ENCODE data around the gene VAMP8.
A peak's percentile ranks its signal among the peaks of the same experiment; 100 is the strongest.
"Not testable (repeated sequence)": the region's sequence is repeated elsewhere in the genome, so short reads cannot be mapped to it uniquely, and the experiment has no call there.

The VAMP8 gene

DNA sequence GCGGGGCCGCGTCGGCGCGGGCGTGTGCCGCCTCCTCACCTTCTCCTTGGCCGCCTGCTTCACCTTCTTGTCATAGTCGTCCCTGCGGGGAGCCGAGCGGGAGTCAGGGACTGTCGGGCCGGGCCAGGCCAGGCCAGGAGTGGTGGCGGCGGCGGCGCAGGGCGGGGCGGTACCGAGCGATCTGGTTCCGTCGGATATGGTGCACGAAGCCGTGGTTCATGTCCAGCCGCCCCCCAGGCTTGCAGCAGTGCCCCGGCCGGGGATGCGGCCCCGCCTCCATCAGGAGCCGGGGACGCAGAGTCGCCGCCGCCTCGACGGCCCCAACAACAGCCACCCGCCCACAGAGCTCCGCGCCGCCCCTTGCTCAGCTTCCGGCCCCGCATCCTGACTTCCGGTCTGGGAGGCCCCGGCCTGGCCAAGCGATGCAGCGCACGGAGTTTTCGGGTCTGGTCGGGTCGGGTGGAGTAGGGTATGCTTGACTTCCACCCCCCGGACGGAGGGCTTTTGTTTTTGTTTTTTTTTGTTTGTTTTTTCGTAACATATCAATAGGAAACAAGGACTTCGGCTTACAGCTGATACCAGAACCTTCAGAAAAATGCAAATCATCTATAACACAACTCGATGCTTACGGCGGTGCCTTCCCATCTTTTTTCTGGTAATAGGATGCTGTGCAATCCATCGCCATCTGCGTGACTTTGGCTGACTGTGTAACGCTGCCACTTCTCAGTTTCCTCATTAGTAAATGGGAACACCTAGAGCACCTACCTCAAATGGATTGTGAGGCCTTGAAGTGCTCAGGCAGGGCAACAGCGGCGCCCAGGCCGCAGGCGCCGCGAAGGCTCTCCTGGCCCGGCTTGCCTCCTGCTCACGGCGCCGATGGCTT is 34.6 kb downstream of the VAMP8 start, which contains the start of gene C2orf68:
C2orf68 (minus strand) TSS at position 362 of the 883 bp plus-strand sequence; CDS start at position 280, 82 bp downstream.
- H3K4me3 ChIP-seq = peak within 1 kb of the TSS; percentile 92 to 94
- peaks cover 0 to 54% (median 30%) of the 10 kb centered on the region in 4 donors for H3K4me1 ChIP-seq
- TF ChIP-seq, protein P1, sequence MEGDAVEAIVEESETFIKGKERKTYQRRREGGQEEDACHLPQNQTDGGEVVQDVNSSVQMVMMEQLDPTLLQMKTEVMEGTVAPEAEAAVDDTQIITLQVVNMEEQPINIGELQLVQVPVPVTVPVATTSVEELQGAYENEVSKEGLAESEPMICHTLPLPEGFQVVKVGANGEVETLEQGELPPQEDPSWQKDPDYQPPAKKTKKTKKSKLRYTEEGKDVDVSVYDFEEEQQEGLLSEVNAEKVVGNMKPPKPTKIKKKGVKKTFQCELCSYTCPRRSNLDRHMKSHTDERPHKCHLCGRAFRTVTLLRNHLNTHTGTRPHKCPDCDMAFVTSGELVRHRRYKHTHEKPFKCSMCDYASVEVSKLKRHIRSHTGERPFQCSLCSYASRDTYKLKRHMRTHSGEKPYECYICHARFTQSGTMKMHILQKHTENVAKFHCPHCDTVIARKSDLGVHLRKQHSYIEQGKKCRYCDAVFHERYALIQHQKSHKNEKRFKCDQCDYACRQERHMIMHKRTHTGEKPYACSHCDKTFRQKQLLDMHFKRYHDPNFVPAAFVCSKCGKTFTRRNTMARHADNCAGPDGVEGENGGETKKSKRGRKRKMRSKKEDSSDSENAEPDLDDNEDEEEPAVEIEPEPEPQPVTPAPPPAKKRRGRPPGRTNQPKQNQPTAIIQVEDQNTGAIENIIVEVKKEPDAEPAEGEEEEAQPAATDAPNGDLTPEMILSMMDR (IDR thresholded peaks at IDR 0.05) = no peak
- H3K36me3 ChIP-seq = peaks cover 6 to 31% (median 17%) of the 10 kb centered on the region in 3 donors
- H3K9me3 ChIP-seq = no peaks in the 10 kb centered on the region
- peak; percentile 88 to 94 for DNase-seq
- peak within 1 kb of the TSS; percentile 84 to 86 for H3K27ac ChIP-seq
- intact Hi-C loops (cut with DNase I; ENCODE audit: low total_unique reads) = no loop called here
- H3K27me3 ChIP-seq = no peaks in the 10 kb centered on the region

DNA sequence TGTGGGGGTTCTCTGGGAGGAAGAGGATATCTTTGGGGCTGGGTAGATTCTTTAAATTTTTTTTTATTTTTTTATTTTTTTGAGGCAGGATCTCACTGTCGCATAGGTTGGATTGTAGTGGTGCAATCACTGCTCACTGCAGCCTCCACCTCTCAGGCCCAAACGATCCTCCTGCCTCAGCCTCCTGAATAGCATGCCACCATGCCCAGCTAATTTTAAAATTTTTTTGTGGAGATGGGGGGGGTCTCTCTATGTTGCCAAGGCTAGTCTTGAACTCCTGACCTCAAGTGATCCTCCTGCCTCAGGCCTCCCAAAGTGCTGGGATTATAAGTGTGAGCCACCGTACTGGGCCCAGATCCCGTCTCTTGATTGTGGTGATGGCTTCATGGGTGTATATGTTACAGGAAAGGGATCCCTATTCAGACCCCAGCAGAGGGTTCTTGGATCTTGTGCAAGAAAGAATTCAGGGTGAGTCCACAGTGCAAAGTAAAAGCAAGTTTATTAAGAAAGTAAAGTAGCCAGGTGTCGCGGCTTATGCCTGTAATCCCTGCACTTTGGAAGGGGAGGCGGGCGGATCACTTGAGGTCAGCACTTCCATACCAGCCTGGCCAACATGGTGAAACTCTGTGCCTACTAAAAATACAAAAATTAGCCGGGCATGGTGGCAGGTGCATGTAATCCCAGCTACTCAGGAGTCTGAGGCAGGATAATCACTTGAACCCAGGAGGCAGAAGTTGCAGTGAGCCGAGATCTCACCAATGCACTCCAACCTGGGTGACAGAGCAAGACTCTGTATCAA is 36.5 kb downstream of the VAMP8 start:
- intact Hi-C loops (cut with DNase I; ENCODE audit: low total_unique reads) = no loop called here
- no peak overlapping the region for H3K4me3 ChIP-seq
- peaks cover 5 to 17% (median 5%) of the 10 kb centered on the region in 3 donors for H3K36me3 ChIP-seq
- H3K27ac ChIP-seq = no peak overlapping the region
- no peaks in the 10 kb centered on the region for H3K9me3 ChIP-seq
- TF ChIP-seq, protein P1 (IDR thresholded peaks at IDR 0.05) = no peak
- peaks cover 0 to 59% (median 34%) of the 10 kb centered on the region in 4 donors for H3K4me1 ChIP-seq
- no peak for DNase-seq
- no peaks in the 10 kb centered on the region for H3K27me3 ChIP-seq

DNA sequence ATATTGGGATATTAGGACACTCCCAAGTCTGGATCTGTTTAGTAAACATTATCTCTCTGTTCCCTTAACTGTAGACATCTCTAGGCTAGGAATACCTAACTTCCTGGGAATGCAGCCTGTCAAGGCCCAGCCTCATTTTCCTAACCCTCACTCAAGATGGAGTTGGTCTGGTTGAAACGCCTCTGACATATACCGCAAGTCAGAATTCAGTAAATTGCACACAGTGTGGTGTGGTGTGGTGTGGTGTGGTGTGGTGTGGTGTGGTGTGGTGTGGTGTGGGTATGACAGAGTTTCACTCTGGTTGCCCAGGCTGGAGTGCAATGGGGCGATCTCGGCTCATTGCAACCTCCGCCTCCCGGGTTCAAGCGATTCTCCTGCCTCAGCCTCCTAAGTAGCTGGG is 37.4 kb downstream of the VAMP8 start:
- H3K4me3 ChIP-seq; H3K9me3 ChIP-seq; intact Hi-C loops (cut with DNase I; ENCODE audit: low total_unique reads); H3K27ac ChIP-seq; DNase-seq; H3K27me3 ChIP-seq: not testable (repeated sequence)
- Histone ChIP-seq H3K36me3 (peaks cover 0 to 17% (median 11%) of the 10 kb centered on the region in 3 donors), H3K4me1 (peaks cover 0 to 52% (median 29%) of the 10 kb centered on the region in 4 donors)

DNA sequence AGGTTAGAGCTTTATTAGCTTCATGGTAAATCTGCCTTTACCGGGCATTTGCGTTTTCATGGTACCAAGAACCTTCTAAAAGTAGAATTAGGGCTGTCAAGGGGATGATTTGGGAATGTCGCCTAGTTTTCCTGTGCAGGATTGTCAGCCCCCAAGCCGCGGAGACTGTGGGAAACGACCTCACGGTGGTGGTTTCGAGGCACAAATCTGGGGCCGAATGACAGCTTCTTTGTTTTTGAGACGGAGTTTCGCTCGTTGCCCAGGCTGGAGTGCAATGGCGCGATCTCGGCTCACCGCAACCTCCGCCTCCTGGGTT is 38.0 kb downstream of the VAMP8 start:
- Histone ChIP-seq H3K9me3 (no peaks in the 10 kb centered on the region), H3K4me3 (peak overlapping the region; percentile 82 to 90), H3K4me1 (peaks cover 0 to 46% (median 23%) of the 10 kb centered on the region in 4 donors), H3K36me3 (peaks cover 4 to 18% (median 17%) of the 10 kb centered on the region in 3 donors), H3K27me3 (no peaks in the 10 kb centered on the region), H3K27ac (peak overlapping the region; percentile 84 to 87)
- DNase-seq = no peak
- intact Hi-C loops (cut with DNase I; ENCODE audit: low total_unique reads) = no loop called here
- TF ChIP-seq, protein P1 (IDR thresholded peaks at IDR 0.05) = no peak

DNA sequence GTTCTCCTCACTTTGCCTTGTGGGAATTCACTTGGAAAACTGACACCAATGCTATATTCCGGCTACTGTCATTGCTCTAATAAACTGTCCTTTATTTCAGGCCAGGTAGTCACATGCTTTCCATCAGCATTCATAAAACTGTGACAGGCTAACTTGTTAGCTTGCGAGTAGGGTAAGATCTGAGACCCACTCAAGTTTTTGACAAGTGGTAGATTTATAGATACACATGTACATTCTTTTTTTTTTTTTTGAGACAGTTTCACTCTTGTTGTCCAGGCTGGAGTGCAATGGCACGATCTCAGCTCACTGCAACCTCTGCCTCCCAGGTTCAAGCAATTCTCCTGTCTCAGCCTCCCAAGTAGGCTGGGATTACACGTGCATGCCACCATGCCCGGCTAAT is 40.3 kb downstream of the VAMP8 start:
- H3K36me3 ChIP-seq = peaks cover 23 to 41% (median 38%) of the 10 kb centered on the region in 3 donors
- H3K27me3 ChIP-seq; H3K4me3 ChIP-seq; intact Hi-C loops (cut with DNase I; ENCODE audit: low total_unique reads); H3K9me3 ChIP-seq; H3K27ac ChIP-seq; DNase-seq: not testable (repeated sequence)
- peaks cover 0 to 32% (median 15%) of the 10 kb centered on the region in 4 donors for H3K4me1 ChIP-seq

DNA sequence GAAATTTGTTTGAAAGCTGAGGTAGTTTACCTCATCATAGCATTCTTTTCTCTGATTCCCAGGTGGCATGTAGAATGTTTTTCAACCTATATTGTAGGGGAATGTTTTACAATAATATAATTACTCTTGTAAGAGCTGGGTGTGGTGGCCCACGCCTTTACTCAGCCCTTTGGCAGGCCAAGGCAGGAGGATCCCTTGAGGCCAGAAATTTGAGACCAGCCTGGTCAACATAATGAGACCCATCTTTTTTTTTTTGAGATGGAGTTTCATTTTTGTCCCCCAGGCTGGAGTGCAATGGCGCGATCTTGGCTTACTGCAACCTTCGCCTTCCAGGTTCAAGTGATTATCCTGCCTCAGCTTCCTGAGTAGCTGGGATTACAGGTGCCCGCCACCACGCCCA is 42.2 kb downstream of the VAMP8 start:
- TF ChIP-seq, protein P1 (IDR thresholded peaks at IDR 0.05) = no peak
- peaks cover 0 to 32% (median 15%) of the 10 kb centered on the region in 4 donors for H3K4me1 ChIP-seq
- no peak overlapping the region for H3K4me3 ChIP-seq
- H3K27ac ChIP-seq = no peak overlapping the region
- intact Hi-C loops (cut with DNase I; ENCODE audit: low total_unique reads) = no loop called here
- H3K9me3 ChIP-seq = no peaks in the 10 kb centered on the region
- no peaks in the 10 kb centered on the region for H3K27me3 ChIP-seq
- H3K36me3 ChIP-seq = peaks cover 42 to 58% (median 55%) of the 10 kb centered on the region in 3 donors
- DNase-seq = no peak

All from tibial artery (tissue), 4 donors.